Neuronal stem cell (in vitro differentiated cells): ENCODE measurements around the gene CBFB.

Experiments used
- DNase-seq: peaks from one replicate; pipeline ENCODE4 v3.0.0-alpha.2; 2013; ENCODE audit warnings: low spot score
- H2AFZ ChIP-seq: one replicate; pipeline ENCODE4 v1.6.1; 2013; ENCODE audit warnings: mild to moderate bottlenecking, low read length, inconsistent platforms
- H2AK5ac ChIP-seq: 2 replicates; pipeline ENCODE4 v1.6.1; 2013; ENCODE audit warnings: low read depth, mild to moderate bottlenecking, inconsistent platforms, low read length, moderate library complexity, mixed read lengths
- H2BK120ac ChIP-seq: 2 replicates; pipeline ENCODE4 v1.6.1; 2013; ENCODE audit warnings: low read depth, mild to moderate bottlenecking, inconsistent platforms, low read length, moderate library complexity, mixed read lengths
- H2BK12ac ChIP-seq: one replicate; pipeline ENCODE4 v1.6.1; 2013; ENCODE audit warnings: low read length, inconsistent platforms
- H2BK15ac ChIP-seq: 2 replicates; pipeline ENCODE4 v1.6.1; 2013; ENCODE audit warnings: mild to moderate bottlenecking, low read length, inconsistent platforms, mixed read lengths
- H2BK5ac ChIP-seq: one replicate; pipeline ENCODE4 v1.6.1; 2013; ENCODE audit warnings: inconsistent platforms, mild to moderate bottlenecking, low read length, moderate library complexity
- H3K14ac ChIP-seq: one replicate; pipeline ENCODE4 v1.6.1; 2013; ENCODE audit warnings: low read length, inconsistent platforms
- H3K18ac ChIP-seq: 2 replicates; pipeline ENCODE4 v1.6.1; 2013; ENCODE audit warnings: low read length, inconsistent platforms
- H3K23ac ChIP-seq: 2 replicates; pipeline ENCODE4 v1.6.1; 2013; ENCODE audit warnings: low read depth, mild to moderate bottlenecking, mixed read lengths, low read length, inconsistent platforms; ENCODE audit not compliant: poor library complexity
- H3K27ac ChIP-seq: replicated peaks from 3 replicates; pipeline ENCODE4 v1.5.1; 2013; ENCODE audit warnings: low read length, inconsistent platforms
- H3K27me3 ChIP-seq, 3 experiments: 2 replicates each; pipeline ENCODE4 v1.6.1; 2013; ENCODE audit warnings: low read length in 3 of 3, mild to moderate bottlenecking in 2 of 3, inconsistent platforms in 1 of 3, low read depth in 1 of 3, mixed read lengths in 1 of 3, moderate library complexity in 1 of 3; ENCODE audit not compliant: control insufficient read depth in 3 of 3, insufficient read depth in 3 of 3
- H3K36me3 ChIP-seq, 2 donors: replicated peaks in 1 of 2; 2 replicates each; pipeline ENCODE4 v1.6.1; 2013; ENCODE audit warnings: low read length in 2 of 2; ENCODE audit not compliant: control insufficient read depth in 2 of 2, insufficient read depth in 2 of 2
- H3K4ac ChIP-seq: 2 replicates; pipeline ENCODE4 v1.6.1; 2013; ENCODE audit warnings: inconsistent platforms, mild to moderate bottlenecking, low read length, moderate library complexity
- H3K4me1 ChIP-seq, 2 donors: 1 replicate in 1 of 2; 2 replicates in 1 of 2; pipeline ENCODE4 v1.6.1; 2013; ENCODE audit warnings: low read length in 2 of 2, low read depth in 1 of 2; ENCODE audit not compliant: control insufficient read depth in 2 of 2, insufficient read depth in 1 of 2
- H3K4me2 ChIP-seq: one replicate; pipeline ENCODE4 v1.6.1; 2013; ENCODE audit warnings: mild to moderate bottlenecking, low read length, inconsistent platforms; ENCODE audit not compliant: insufficient read depth, poor library complexity, severe bottlenecking
- H3K4me3 ChIP-seq, 2 donors: 2 replicates each; pipeline ENCODE4 v1.5.1; 2013; ENCODE audit warnings: low read length in 2 of 2, mild to moderate bottlenecking in 2 of 2, inconsistent platforms in 1 of 2, moderate library complexity in 1 of 2
- H3K79me1 ChIP-seq: one replicate; pipeline ENCODE4 v1.6.1; 2013; ENCODE audit warnings: low read depth, mild to moderate bottlenecking, inconsistent platforms, low read length, moderate library complexity
- H3K9ac ChIP-seq: one replicate; pipeline ENCODE4 v1.6.1; 2013; ENCODE audit warnings: mild to moderate bottlenecking, low read depth, low read length, inconsistent platforms; ENCODE audit not compliant: poor library complexity
- H3K9me3 ChIP-seq, 2 donors: replicated peaks in 1 of 2; 2 replicates each; pipeline versions ENCODE3 to v1.6.1; 2013; ENCODE audit warnings: low read length in 2 of 2, mild to moderate bottlenecking in 2 of 2, inconsistent platforms in 1 of 2, low read depth in 1 of 2, mixed read lengths in 1 of 2, moderate library complexity in 1 of 2; ENCODE audit not compliant: control insufficient read depth in 2 of 2, insufficient read depth in 1 of 2
- H4K8ac ChIP-seq: one replicate; pipeline ENCODE4 v1.6.1; 2013; ENCODE audit warnings: low read depth, mild to moderate bottlenecking, inconsistent platforms, low read length, moderate library complexity
- H4K91ac ChIP-seq: one replicate; pipeline ENCODE4 v1.6.1; 2013; ENCODE audit warnings: low read length, low read depth, mild to moderate bottlenecking, inconsistent platforms; ENCODE audit not compliant: poor library complexity
- WGBS, 2 donors: extraction: QIAGEN DNeasy Blood & Tissue Kit; methylation state at CpG; one replicate each; pipeline ENCODE4 v1.1.7; 2013; ENCODE audit warnings: missing lambda C conversion rate in 2 of 2, mixed read lengths in 1 of 2; ENCODE audit not compliant: insufficient read length in 2 of 2, insufficient replicate concordance in 1 of 2; ENCODE audit errors: extremely low coverage in 2 of 2; 5-methylcytosine and 5-hydroxymethylcytosine counted together

Gene CBFB

DNA sequence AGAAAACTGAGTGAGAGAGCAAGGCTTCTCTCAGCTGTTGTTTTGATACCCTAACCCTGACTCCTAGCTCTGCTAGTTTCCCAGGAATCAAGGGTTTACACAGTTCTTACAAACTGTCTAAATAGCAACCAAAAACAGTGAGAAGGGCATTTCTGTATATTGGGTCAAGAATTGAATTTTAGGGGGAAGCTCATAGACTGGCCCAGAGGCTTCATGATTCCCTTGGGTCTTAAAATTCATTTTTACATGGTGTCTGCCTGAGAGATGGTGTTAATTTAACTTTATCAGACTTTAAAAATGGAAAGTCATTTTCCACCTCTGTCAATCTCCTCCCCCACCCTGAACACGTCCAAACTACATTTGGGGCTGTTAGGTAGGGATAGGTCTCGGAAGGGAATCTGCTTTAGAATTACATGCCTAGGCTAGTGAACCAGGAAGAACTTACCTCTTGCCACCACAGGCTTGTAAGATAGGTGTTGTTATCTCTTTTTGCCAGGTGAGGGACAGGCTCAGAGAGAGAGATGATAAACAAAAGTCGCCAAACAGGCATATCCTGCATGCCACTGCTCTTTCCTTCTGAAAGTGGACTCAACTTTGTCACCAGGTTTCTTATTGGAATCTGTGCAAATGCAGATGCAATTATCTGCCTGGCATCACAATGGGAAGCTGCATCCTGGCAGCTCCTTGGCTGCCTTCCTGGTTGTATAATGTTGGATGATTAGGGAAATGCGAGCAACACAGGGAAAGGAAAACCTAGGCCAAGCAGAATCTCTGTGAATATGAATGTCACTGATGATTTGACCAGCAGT is 83.8 kb downstream of the CBFB start:
- DNase-seq = no peak
- Histone ChIP-seq H3K9me3 (no peaks in the 10 kb centered on the region), H3K79me1 (peaks cover 3% of the 10 kb centered on the region), H2AFZ (no peak overlapping the region), H2AK5ac (no peak overlapping the region), H4K91ac (no peak overlapping the region), H2BK120ac (no peak overlapping the region), H2BK15ac (no peak overlapping the region), H3K36me3 (peaks cover 0 to 39% of the 10 kb centered on the region in 2 donors), H3K14ac (no peak overlapping the region), H3K9ac (no peak overlapping the region), H4K8ac (no peak overlapping the region), H2BK5ac (no peak overlapping the region), H3K4me3 (no peak overlapping the region), H3K23ac (no peak overlapping the region), H3K4me2 (no peak overlapping the region), H3K18ac (no peak overlapping the region), H3K27me3 (no peaks in the 10 kb centered on the region), H3K27ac (no peak overlapping the region), H3K4ac (no peak overlapping the region), H3K4me1 (peaks cover 5% of the 10 kb centered on the region in 2 donors), H2BK12ac (no peak overlapping the region)
- no CpG with 5 or more reads among the region's 4 CpGs for WGBS, 2 donors

DNA sequence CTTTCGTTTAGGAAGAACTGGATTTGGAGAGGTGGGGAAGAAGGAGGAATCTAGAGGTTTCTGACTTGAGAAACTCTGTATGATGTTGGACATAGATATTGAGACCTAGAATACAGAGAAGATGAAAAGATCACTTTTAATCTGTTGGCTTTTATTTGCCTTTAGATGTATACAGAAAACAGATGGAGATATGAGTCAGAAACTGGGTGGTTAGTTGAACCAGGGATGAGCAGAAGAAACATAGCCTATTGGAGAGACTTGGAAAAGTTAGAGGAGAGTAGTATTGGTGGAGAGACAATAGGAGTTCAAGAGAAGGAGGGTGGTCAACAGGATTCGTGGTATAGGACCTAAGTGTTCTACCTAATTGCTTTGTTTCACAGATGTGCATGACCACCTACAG is 85.8 kb downstream of the CBFB start:
- Histone ChIP-seq H3K27ac (no peak overlapping the region), H2AK5ac (no peak overlapping the region), H3K4me3 (no peak overlapping the region), H3K9me3 (peaks cover 0 to 2% of the 10 kb centered on the region in 2 donors), H3K23ac (no peak overlapping the region), H3K4me2 (no peak overlapping the region), H2BK120ac (no peak overlapping the region), H3K4ac (no peak overlapping the region), H3K14ac (no peak overlapping the region), H2BK15ac (no peak overlapping the region), H3K4me1 (peaks cover 3 to 5% of the 10 kb centered on the region in 2 donors), H4K8ac (no peak overlapping the region), H3K9ac (no peak overlapping the region), H3K36me3 (peaks cover 2 to 40% of the 10 kb centered on the region in 2 donors), H2AFZ (no peak overlapping the region), H3K18ac (no peak overlapping the region), H2BK5ac (no peak overlapping the region), H4K91ac (no peak overlapping the region), H3K27me3 (no peaks in the 10 kb centered on the region), H2BK12ac (no peak overlapping the region), H3K79me1 (peaks cover 3% of the 10 kb centered on the region)
- WGBS, 2 donors = 100% methylated on average over 1 of the region's 2 CpGs; no CpG with 5 or more reads in 1 of the 2 donors
- no peak for DNase-seq

DNA sequence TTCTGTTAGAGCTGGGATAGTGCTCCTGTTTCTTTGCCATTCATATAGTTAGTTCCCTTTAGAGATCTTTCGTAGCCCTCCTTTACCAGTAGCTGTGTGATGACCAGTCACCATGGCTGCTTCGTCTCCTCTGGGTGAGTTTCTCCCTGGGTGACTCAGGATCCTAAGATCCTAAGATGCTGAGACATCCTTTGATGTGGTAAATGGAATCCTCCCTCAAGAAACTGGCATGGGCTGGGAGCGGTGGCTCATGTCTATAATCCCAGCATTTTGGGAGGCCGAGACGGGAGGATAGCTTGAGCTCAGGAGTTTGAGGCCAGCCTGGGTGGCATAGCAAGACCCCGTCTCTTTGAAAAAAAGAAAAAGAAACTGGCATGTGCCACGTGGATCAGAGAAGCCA is 86.7 kb downstream of the CBFB start:
- Histone ChIP-seq H3K4me2 (no peak overlapping the region), H2BK120ac (no peak overlapping the region), H3K23ac (no peak overlapping the region), H4K91ac (no peak overlapping the region), H3K27me3 (no peaks in the 10 kb centered on the region), H3K4ac (no peak overlapping the region), H2BK5ac (no peak overlapping the region), H2AFZ (no peak overlapping the region), H3K79me1 (peaks cover 2% of the 10 kb centered on the region), H3K9me3 (peaks cover 0 to 2% of the 10 kb centered on the region in 2 donors), H3K14ac (no peak overlapping the region), H4K8ac (no peak overlapping the region), H3K4me3 (no peak overlapping the region), H3K27ac (no peak overlapping the region), H2AK5ac (no peak overlapping the region), H2BK12ac (no peak overlapping the region), H3K4me1 (peaks cover under 1 to 1% of the 10 kb centered on the region in 2 donors), H2BK15ac (no peak overlapping the region), H3K18ac (no peak overlapping the region), H3K36me3 (peaks cover 7 to 48% of the 10 kb centered on the region in 2 donors), H3K9ac (no peak overlapping the region)
- no peak for DNase-seq
- WGBS, 2 donors = no CpG with 5 or more reads among the region's 7 CpGs

DNA sequence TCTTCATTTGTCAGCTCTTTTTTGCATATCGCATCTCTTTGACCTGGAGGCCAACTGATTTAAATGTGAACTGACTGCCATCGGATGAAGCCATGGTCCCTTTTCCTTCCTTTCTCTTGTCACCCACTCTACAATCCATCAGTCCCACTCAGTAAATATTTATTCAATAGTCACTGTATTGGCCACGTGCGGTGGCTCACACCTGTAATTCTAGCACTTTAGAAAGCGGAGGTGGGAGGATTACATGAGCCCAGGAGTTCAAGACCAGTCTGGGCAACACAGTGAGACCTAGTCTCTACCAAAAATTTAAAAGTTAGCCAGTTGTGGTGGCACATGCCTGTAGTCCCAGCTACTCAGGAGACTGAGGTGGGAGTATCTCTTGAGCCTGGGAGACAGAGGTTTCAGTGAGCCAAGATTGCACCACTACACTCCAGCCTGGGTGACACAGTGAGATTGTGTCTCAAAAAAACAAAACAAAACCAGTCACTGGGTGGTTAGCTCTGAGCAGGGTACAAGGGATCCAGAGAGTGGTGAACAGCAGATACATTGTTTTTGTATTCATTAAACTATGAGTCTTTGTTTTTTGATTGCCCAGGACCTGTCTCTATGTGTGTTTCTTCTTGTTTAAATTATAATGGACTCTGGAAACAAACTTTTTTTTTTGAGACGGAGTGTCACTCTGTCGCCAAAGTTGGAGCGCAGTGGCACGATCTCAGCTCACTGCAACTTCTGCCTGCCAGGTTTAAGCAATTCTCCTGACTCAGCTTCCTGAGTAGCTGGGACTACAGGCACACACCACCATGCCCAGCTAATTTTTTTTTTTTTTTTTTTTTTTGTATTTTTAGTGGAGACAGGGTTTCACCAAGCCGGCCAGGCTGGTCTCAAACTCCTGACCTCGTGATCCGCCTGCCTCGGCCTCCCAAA is 87.7 kb downstream of the CBFB start:
- no peak for DNase-seq
- no peak overlapping the region for H3K4me3 ChIP-seq
- H2BK12ac ChIP-seq = no peak overlapping the region
- H3K4me1 ChIP-seq = no peaks in the 10 kb centered on the region
- no peak overlapping the region for H3K4me2 ChIP-seq
- no peak overlapping the region for H3K4ac ChIP-seq
- H3K9me3 ChIP-seq = peaks cover 0 to 2% of the 10 kb centered on the region in 2 donors
- no CpG with 5 or more reads among the region's 13 CpGs for WGBS, 2 donors
- peaks cover 2% of the 10 kb centered on the region for H3K79me1 ChIP-seq
- H3K9ac ChIP-seq = no peak overlapping the region
- no peak overlapping the region for H2AFZ ChIP-seq
- no peak overlapping the region for H3K18ac ChIP-seq
- H3K14ac ChIP-seq = no peak overlapping the region
- no peak overlapping the region for H4K91ac ChIP-seq
- no peak overlapping the region for H2BK15ac ChIP-seq
- no peak overlapping the region for H2BK5ac ChIP-seq
- no peaks in the 10 kb centered on the region for H3K27me3 ChIP-seq
- H4K8ac ChIP-seq = no peak overlapping the region
- no peak overlapping the region for H2AK5ac ChIP-seq
- no peak overlapping the region for H3K23ac ChIP-seq
- H2BK120ac ChIP-seq = no peak overlapping the region
- no peak overlapping the region for H3K27ac ChIP-seq
- H3K36me3 ChIP-seq = peaks cover 7 to 53% of the 10 kb centered on the region in 2 donors
